Suprapubic skin (tissue), 3 donors: ENCODE measurements around the gene AQR.

Source experiments
- CTCF ChIP-seq, 2 donors: fragments of 200-600 bp in 1 of 2; fragments of 450-650 bp in 1 of 2; sonication (generic) in 1 of 2; IDR thresholded peaks; one replicate each; pipeline ENCODE4 v1.5.1; 2016 to 2019; ENCODE audit warnings: antibody characterized with exemption in 2 of 2, mild to moderate bottlenecking in 1 of 2, moderate library complexity in 1 of 2
- POLR2A ChIP-seq, 2 donors: fragments of 450-650 bp; IDR thresholded peaks; one replicate each; pipeline ENCODE4 v1.6.1; 2017; ENCODE audit warnings: antibody characterized with exemption in 2 of 2, mild to moderate bottlenecking in 2 of 2, moderate library complexity in 2 of 2

- TF ChIP-seq CTCF (IDR thresholded peaks at IDR 0.05), result no peak
- peak; percentile 35 to 76 for TF ChIP-seq POLR2A (IDR thresholded peaks at IDR 0.05)
Measured at GRCh38 chr15:34988027-34988902, 18.7 kb upstream of the AQR start, which contains the start of gene ZNF770.
